ENCODE data around the gene POLD4.
A peak's percentile ranks its signal among the peaks of the same experiment; 100 is the strongest.
"Not testable (repeated sequence)": the region's sequence is repeated elsewhere in the genome, so short reads cannot be mapped to it uniquely, and the experiment has no call there.

POLD4 gene

DNA sequence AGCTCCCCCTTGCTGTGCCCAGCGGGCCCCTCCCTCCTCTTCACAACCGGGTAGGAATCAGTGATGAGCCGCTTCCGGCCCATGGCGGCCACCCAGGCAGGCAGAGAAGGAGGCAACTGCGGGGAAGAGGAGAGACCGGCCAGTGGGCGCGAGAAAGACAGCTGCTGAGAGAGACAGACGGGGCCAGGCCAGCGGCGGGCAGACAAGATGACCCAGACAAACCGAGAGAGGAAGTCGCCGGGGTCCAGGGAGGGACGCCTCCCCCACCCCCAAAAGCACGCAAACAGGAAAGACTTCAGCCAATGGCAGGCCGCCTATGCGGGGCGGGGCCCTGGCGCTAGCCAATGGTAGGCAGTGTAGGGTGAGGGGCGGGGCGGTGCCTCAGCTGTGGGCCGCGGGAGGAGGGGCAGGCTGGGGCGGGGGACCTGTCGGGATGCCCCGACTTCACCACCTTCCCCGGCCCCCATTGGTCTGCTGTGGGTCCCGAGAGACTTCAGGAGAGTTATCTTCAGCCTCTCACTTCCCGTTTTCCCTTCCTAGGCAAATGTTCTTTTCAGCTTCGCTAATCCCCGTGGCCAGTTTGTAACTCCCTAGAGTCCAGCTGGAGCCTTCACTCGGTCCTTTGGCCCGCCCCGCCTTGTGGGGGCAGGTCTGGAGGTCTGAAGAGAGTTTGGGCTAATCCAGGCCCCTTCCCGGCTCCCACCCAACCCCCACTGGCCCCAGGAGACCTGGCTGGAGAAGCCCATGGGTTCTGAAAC, at the start of gene POLD4:
POLD4 (minus strand) TSS at position 230 of the 758 bp plus-strand sequence; CDS start at position 83, 147 bp downstream.
- peak; percentile 85 to 98 (median 92) for DNase-seq (ENCODE audit: low read depth in 4 of 4, low spot score in 1 of 4)

DNA sequence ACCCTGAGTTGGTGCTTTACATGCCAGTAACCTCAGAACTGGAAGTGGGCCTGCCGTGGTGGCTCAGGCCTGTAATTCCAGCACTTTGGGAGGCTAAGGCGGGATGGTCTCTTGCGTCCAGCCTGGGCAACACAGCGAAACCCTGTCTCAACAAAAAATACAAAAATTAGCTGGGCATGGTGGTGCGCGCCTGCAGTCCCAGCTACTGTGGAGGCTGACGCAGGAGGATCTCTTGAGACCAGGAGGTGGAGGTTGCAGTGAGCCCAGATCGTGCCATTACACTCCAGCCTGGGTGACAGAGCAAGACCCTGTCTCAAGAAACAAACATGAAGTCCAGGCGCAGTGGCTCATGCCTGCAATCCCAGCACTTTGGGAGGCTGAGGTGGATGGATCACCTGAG, 49.7 kb upstream of the POLD4 start:
- DNase-seq (ENCODE audit: low read depth in 4 of 4, low spot score in 1 of 4) = not testable (repeated sequence)

DNA sequence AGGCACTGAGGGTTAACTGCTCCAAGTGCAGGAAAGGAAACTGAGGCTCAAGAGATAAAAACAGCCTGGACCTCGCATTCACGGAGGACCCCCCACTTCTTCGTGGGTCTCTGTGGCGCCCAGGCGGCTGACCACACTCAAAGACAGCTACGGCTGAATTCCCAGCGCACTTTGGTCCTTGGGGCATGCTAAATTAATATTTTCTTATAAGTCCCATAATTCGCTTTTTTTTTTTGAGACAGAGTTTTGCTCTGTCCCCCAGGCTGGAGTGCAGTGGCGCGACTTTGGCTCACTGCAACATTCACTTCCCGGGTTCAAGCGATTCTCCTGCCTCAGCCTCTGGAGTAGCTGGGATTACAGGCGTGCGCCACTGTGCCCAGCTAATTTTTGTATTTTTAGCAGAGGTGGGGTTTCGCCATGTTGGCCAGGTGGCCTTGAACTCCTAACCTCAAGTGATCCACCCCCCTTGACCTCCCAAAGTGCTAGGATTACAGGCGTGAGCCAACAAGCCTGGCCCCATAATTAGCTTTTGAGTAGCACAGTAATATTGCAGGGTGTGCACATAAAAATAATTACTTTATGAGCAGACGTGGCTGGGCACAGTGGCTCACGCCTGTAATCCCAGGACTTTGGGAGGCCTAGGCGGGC, 49.0 kb upstream of the POLD4 start:
- DNase-seq (ENCODE audit: low read depth in 4 of 4, low spot score in 1 of 4) = not testable (repeated sequence)

DNA sequence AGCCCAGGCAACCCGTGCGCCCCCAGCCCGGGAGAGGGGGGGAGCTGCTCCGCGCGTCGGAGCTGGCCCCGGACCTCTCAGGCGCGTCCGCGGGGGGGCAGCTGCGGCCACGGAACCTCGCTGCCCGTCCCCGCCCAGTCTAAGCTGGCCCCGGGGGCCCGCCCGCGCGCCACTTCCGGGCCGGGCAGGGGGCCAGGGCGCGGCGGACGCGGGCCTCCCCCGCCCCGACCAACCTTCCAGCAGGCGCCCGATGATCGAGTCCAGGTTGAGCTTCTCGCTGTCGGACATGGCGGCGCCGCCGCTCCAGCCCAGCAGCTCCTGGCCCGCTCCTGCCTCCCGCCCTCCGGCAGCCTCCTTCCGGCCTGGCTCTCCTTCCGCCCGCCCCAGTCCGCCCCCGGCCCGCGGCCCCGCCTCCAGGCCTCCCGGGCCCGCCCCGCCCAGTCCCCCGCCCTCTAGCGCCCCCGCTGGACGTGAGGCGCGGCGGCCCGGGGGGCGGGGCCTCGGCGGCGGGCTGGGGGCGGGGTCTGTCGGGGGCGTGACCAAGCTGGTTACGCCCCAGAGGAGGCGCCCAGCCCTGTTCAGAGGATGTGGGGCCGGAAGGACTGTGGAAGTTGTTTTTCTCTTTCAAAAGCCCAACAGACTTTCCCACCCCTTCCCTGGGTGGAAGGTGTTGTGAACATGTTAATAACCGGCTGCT, 48.3 kb upstream of the POLD4 start, which contains the start of gene PPP1CA:
PPP1CA (minus strand) TSS at position 364 of the 697 bp plus-strand sequence; CDS start at position 288, 76 bp downstream.
- peak; percentile 83 to 92 (median 85) for DNase-seq (ENCODE audit: low read depth in 4 of 4, low spot score in 1 of 4)

DNA sequence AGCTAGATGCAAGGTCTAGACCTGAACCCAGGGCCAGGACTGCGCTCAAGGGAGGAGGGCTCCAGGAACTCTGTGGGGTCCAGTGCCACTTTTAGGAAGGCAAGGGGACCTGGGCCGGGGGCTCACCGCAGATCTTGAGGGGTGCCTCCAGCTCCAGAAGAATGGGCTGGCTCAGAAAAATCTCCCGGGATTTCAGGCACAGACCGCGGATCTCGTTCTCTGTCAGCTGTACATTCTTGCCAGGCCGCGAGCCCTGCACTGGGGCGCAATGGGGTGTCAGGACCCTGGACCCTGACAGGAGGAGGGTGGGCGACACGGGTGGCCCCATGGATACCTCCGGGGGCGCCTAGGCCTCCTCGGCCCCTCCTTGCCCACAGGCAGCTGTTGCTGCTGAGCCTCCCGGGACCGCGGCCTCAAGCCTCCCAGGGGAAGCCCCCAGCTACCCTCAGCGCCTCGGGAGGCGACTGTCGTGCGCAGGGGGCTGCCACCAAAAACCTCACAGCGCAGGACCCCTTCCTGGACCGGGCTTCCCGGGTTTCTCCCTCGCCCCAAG, 47.7 kb upstream of the POLD4 start:
- DNase-seq (ENCODE audit: low read depth in 4 of 4, low spot score in 1 of 4) = no peak

DNA sequence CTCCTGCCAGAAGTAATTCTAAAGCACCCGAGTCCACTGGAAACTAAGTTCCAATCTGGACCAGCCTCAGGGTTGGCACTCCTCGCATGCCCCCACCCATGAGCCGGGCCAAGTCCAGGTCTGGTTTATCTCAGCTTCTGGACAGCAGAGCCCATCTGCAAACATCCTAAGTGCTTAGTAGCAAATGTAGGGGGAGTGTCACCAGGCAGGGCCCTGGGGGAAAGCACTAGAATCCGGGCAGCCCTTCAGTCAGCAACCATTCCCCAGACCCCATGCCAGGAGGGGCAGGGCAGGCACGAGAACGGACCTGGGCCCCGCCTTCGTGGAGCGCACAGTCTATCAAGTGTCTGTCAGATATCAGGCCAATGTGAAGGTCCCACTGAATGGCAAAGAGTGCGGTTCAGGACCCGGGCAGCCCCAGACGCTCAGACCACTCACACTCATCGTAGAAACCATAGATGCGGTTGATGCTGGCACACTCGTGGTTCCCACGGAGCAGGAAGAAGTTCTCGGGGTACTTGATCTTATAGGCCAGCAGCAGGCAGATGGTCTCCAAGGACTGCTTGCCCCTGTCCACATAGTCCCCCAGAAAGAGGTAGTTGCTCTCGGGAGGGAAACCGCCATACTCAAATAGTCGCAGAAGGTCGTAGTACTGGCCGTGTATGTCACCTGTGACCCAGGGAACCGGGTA, 47.0 kb upstream of the POLD4 start:
- no peak for DNase-seq (ENCODE audit: low read depth in 4 of 4, low spot score in 1 of 4)

DNA sequence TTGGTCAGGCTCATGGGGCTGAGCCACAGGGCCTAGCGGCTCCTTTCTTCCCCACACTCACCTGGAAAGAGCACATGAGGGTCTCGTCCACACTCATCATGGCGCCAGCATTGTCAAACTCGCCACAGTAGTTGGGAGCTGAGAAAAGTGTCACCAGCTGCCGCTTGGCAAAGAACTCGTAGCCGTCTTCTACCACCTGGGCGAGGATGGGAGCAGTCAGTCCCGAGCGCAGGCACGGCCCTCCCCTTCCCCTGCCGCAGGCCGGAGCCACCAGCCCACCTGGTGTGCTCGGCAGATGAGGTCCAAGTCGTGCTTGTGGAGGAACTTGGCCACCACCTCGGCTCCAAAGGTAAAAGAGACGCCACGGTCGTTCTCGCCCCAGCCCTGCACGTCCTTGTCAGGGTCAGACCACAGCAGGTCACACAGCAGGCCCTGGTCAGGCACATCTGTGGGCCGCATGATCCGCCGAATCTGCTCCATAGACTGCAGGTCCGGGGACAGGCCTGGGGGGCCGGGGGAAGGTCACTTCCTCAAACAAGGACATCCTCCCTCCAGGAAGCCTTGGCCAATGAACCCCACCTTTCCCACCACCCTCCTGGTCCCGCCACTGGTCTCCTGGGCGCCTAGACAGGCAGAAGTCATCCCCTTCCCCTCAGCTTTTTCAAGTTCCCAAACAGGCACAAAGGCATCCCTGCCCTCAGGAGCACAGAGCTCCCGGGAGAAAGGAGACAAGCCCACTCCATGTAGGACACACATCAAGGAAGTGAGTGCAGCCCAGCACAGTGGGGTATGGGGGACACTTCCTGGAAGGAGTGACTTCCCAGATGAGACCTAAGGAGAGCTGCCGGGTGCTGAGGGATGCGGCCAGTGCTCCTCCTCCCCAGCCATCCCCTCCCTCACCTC, 45.6 kb upstream of the POLD4 start:
- DNase-seq (ENCODE audit: low read depth in 4 of 4, low spot score in 1 of 4) = no peak

DNA sequence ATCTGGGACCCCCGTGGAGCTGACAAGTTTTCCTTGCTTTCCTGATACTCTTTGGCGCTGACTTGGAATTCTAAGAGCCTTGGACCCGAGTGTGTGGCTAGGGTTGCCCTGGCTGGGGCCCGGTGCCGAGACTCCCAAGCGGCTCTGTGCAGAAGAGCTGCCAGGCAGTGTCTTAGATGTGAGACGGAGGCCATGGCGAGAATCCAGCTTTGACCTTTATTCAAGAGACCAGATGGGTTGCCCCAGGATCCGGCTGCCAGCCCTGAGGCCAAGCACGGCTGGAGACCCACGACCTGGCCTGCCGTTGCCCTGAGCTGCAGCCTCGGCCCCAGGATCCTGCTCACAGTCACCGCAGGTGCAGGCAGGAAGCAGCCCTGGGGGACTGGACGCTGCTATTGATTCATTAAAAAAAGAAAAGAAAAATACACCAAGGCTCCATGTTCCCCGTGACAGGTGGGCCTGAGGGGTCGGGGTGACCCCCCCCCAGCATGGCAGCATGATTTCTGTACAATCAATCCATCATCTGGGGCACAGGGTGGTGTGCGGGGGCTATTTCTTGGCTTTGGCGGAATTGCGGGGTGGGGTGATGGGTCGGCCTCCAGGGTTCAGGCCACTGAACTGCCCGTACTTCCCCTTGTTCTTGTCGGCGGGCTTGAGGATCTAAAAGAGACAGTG, 44.8 kb upstream of the POLD4 start:
- no peak for DNase-seq (ENCODE audit: low read depth in 4 of 4, low spot score in 1 of 4)

DNA sequence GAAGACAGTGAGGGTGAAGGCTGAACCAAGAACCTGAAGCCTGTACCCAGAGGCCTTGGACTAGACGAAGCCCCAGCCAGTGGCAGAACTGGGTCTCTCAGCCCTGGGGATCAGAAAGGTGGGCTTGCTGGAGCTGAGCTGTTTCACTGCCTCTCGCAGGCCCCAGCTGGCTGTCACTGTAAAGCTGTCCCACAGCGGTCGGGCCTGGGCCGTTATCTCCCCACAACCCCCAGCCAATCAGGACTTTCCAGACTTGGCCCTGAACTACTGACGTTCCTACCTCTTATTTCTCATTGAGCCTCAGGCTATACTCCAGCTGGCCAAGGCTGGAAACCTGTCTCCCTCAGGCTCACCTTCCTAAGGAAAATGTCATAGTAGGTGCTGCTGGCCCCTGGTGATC, 44.2 kb upstream of the POLD4 start:
- DNase-seq (ENCODE audit: low read depth in 4 of 4, low spot score in 1 of 4) = no peak

DNA sequence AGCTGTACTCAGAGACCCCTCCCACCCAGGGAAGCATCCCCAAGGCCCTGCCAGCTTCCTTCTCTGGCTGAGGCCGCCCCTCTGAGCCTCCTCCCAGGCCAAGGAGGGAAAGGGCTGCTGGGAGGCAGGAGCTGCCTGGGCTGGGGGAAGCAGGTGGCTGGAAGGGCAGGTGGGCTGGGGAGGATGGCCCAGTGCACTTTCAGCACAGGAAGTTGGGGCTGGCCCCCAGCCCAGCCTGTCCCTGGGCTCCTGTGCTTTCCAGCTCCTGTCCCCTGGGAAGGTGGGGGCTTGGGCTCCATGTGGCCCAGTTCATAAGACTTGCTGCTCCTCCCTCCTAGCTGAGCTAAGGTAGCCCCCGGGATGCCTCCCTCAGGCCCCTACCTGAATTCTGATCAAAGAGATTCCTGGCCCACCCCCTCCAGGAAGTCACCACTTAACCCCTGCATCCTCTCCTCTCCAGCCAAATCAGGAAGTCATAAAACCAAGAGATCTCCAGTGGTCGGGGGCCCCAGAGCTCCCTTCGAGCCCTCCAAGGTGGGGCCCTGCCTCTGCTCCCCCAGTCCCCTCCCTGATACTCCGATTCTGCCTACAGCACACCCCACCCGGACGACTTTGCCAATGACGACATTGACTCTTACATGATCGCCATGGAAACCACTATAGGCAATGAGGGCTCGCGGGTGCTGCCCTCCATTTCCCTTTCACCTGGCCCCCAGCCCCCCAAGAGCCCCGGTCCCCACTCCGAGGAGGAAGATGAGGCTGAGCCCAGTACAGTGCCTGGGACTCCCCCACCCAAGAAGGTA, 43.4 kb upstream of the POLD4 start:
- DNase-seq (ENCODE audit: low read depth in 4 of 4, low spot score in 1 of 4) = no peak

DNA sequence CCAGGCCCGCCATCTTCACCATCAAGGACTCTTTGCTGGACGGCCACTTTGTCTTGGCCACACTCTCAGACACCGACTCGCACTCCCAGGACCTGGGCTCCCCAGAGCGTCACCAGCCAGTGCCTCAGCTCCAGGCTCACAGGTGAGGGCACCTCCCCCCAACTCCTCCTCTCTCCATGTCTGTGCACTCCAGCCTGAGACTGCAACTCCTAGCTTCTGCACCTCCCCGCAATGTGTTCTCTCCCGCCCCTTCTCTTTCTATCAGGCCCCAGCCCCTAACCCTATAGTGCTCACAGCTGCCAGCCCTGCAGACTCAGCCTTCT, 42.9 kb upstream of the POLD4 start:
- DNase-seq (ENCODE audit: low read depth in 4 of 4, low spot score in 1 of 4) = no peak

DNA sequence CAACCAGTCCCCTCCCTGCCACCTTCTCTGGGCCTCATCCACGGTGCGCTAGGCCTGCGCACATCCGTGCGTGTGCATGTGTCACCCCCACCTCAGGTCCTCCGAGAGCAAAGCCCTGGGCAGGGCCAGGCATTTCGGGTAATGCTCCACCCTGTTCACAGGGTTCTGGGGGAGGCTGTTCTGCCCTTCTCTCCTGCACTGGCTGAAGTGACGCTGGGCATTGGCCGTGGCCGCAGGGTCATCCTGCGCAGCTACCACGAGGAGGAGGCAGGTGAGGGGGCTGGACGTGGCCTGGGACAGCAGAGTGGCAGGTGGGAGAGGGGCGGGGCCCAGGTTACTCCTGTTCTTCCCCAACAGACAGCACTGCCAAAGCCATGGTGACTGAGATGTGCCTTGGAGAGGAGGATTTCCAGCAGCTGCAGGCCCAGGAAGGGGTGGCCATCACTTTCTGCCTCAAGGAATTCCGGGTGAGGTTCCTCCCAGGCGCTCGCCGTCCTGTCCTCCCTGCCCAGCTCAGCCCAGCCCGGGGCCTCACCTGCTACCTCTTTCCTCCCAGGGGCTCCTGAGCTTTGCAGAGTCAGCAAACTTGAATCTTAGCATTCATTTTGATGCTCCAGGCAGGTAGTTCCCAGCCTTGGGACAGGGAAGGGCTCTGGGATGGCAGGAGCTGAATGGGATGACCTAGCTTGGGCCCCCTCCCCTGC, 42.4 kb upstream of the POLD4 start:
- no peak for DNase-seq (ENCODE audit: low read depth in 4 of 4, low spot score in 1 of 4)

DNA sequence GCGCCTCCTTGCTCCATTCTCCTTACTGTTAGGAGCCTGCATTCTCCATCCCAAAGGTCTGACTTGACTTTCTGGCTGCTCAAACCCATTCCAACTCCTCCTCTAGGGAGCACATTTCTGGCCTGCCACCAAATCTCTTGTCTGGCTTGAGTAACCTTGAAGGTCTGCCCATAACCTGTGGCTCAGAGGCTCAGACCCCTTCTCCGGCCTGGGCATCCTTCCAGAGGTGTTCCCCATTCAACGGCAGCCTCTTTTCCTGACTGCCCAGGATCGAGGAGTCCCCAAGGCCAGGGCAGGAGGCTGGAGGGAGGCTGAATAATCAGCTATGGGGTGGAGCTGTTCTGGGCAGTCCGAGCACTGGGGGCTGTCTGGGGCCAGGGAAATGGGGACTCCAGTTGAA, 40.6 kb upstream of the POLD4 start:
- no peak for DNase-seq (ENCODE audit: low read depth in 4 of 4, low spot score in 1 of 4)

DNA sequence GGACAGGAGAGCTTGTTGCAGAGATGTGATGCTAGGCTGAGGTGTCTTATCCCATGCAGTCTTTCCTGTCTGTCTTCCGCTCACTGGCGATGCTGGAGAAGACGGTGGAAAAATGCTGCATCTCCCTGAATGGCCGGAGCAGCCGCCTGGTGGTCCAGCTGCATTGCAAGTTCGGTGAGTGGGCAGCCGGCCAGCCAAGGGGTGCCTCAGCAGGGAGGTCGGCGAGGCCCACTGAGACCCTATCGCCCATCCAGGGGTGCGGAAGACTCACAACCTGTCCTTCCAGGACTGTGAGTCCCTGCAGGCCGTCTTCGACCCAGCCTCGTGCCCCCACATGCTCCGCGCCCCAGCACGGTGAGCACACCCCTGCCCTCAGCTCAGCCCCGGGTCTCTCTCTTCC, 40.1 kb upstream of the POLD4 start:
- no peak for DNase-seq (ENCODE audit: low read depth in 4 of 4, low spot score in 1 of 4)

DNA sequence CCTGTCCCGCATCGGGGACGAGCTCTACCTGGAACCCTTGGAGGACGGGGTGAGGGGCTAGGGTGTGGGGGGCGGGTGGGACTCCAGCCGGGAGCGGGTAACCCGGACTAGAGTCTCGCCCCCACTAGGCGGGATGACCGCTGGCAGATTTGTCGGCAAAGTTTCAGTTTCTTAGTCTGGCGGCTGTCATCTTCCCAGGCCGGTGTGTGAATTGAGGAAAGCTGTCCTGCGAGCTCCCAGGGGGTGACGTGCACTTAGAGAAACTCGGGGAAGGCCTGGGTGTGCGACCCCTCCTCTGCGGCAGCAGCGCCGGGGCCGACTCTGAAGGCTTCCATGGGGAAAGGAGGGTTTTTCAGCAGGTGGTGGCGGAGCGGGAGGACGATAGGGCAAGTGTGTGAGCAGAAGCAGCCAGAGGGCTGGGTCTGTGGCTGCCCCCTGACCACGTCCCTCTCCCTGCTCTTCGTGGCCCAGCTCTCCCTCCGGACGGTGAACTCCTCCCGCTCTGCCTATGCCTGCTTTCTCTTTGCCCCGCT, 38.9 kb upstream of the POLD4 start:
- no peak for DNase-seq (ENCODE audit: low read depth in 4 of 4, low spot score in 1 of 4)

DNA sequence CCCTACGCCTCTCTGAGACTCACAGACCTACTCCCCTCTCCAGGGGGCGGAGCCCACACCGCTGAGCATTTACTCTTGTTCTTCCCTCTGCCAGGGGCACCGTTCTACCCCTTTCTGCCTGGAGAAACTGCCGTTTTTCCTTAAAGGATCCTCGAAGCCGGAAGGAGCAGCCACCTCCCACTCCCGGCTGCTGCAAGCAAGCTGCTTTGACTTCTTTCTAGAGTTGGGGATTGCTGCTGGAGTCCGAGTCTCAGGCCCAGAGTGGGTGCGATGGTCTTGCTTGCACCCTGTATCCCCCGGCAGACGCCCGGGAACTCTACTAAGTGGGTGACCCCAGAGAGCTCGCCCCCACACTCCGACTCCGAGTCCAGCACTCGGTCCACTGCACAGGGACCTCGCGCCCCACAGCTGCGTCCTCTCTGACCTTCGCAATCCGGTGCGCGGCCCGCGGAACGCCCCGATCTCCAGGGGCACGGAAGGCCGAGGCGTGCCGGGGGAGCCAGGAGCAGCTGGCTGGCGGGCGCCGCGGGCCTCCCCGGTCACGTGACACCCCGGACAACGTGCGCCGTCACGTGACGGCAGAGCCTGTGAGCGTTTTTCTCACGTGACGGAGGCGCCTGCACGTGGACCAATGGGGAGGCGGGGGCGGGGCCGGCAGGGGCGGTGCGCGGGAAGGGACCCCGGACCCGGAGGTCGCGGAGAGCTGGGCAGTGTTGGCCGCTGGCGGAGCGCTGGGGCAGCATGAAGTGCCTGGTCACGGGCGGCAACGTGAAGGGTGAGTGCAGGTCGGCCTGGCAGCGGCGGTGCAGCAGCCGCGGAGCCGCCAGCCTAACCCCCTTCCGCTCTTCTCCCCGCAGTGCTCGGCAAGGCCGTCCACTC, 38.2 kb upstream of the POLD4 start, which contains the start of gene RAD9A:
RAD9A (plus strand) TSS at position 683 of the 879 bp plus-strand sequence; CDS start at position 742, 59 bp downstream.
- DNase-seq (ENCODE audit: low read depth in 4 of 4, low spot score in 1 of 4) = peak; percentile 81 to 92 (median 84)

DNA sequence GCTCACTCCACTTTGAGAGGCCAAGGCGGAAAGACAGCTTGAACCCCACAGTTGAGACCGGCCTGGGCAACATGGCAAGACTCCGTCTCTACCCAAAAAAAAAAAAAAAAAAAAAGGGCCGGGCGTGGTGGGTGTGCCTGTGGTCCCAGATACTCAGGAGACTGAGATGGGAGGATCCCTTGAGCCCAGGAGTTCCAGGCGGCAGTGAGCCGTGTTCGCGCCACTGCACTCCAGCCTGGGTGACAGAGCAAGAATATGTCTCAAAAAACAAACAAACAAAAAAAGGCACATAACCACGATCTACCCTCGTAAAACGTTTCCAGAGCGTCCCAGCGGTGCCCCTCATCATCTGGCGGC, 37.6 kb upstream of the POLD4 start:
- no peak for DNase-seq (ENCODE audit: low read depth in 4 of 4, low spot score in 1 of 4)
